Measurements from ENCODE around the gene PID1.
"Not testable (repeated sequence)": the region's sequence is repeated elsewhere in the genome, so short reads cannot be mapped to it uniquely, and the experiment has no call there.

Gene PID1

DNA sequence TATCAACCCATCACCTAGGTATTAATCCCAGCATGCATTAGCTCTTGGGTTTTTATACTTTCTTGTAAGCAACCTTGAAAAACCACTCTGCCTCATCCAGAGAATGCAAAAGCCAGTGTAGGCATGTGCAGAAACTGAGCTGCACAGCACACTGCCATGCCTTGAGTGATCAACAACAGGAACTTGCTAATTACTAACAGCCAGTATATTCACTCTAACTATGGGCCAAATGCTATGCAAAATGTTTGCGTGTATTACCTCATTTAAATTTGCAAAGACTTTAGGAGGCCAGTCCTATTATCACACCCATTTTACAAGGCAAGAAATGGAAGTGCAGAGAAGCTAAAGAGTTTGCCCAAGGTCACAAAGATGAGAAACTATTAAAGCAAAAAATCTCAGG is 169.8 kb downstream of the PID1 start:
- no peak for DNase-seq

DNA sequence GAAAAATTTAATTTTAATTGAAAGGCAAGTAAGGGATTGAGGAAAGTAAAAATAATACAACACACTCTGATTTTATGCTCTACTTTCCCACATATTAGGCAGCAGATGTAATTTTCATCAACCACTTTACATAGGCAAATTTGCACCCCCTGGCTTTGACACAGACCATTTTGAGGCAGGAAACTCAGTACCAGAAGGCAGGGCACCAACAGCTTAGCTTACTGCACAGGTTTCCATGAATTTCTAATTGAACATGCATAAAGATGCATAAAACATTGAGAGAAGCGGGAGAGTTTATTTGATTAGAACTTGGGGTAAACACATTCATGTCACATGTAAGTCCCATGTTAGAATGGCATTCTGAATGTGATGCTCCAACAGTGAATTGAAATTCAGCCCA is 171.9 kb downstream of the PID1 start:
- DNase-seq: no peak

- no peak for DNase-seq
These were observed 172.3 kb downstream of the PID1 start for GRCh38 chr2:229098801-229099200.

GRCh38 chr2:229096409-229097066 is 174.5 kb downstream of the PID1 start:
- no peak for DNase-seq

DNA sequence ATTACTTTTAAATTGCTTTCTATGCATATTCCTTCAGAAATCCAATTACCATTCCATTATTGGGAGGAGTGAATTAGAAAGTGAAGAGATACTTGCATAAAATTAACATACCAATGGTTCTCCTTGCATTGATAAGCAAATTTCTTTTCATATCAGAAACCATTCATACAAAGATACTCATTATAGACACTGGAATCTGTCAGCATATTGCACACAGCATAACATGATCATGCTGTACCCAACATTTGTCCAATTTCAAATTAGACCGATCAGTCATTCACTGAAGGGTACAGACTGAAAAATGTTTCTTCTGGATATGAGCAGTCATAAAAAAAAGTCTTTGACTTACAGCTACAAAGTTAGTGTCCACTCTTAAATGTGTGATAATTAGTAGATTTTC is 175.6 kb downstream of the PID1 start:
- no peak for DNase-seq

GRCh38 chr2:229090225-229090624 is 180.9 kb downstream of the PID1 start:
- DNase-seq: no peak

DNA sequence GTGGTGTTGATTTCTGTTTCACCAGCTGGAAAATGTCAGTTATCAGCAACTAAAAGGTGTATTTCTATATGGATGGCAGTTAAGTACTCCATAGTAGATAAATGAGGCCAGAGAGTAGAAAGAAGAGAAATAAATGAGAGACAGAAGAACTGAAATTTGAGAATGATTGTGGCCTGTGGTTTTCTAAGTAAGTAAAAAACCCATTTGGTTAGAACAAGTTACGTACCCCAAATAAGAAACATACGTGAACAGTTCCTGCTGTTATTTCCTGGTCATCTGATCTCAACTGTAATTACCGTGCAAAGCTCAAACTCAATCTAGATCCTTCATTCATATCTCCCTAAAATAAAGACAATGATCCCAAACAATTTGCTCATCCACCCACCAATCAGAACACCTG is 181.3 kb downstream of the PID1 start:
- no peak for DNase-seq

DNA sequence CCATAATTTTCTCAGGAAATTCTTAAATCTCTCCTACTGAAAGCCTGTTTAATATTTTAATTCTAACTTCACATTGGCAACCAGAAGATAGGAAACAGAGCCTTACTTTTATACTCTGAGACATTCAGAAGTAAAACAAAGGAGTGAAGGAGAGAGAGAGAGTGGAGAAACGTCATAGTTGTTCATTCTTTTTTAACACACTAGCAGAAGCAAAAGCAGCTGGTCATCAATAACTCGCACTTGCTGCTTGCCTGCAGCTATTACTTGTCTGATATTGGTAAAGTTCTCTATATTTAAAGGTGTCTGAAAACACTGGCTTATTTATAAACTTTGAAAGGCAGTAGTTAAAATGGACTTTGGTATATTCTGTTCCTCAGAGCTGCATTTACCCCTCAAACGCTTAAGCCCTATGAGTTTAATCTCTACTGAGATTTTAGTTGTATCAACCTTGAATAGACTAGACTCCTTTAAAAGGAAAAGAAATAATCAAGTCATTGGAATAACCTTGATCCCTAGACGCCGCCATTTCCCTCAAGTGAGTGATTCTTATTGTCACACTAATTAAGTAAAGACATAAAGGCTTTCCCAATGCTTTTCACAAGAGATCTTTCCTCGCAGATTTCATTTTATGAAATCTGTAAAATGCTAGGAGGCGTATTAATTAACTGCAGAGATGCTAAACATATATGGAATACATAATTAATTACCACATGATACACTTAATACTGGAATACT is 182.0 kb downstream of the PID1 start:
- DNase-seq: no peak

- no peak for DNase-seq
These were observed 182.6 kb downstream of the PID1 start for GRCh38 chr2:229088517-229088913.

GRCh38 chr2:229087843-229088516 is 183.1 kb downstream of the PID1 start:
- DNase-seq: no peak

DNA sequence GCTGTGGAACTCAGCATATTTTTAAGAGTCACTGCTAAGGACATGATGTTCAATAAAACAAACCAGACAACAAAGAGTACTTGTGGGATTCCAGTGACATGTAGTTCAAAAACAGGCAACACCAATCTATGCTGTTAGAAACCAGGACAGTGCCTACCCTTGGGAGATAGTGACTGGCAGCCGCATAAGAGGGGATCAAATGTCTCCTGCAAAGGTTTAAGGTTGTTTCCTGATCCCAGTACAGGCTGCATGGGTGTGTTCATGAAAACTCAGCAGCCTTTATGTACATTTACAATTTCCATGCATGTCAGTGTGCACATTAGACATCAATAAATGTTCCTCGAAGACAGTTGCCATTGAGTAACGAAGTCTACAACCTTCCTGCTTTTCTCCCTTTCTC is 183.8 kb downstream of the PID1 start:
- DNase-seq: no peak

DNA sequence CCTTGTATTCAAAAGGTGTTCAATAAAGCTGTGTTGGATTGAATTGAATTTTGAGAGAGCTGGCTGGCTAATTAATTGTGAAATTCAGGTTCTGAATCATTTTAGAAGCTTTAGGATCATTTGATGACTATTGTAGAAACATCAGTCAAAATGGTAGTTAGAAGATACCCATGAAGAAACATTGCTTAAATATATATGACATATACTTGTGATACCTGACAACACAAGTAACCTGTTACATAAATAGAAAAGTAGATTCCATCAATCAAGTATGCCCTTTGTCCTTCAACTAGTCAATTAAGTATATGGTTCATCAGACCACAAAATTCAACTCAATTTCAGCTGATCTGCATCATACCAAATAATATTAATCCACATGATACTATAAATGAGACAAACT is 185.6 kb downstream of the PID1 start:
- DNase-seq: no peak

GRCh38 chr2:229084447-229084846 is 186.6 kb downstream of the PID1 start:
- DNase-seq: no peak

GRCh38 chr2:229083606-229084340 is 187.3 kb downstream of the PID1 start:
- DNase-seq: no peak

DNA sequence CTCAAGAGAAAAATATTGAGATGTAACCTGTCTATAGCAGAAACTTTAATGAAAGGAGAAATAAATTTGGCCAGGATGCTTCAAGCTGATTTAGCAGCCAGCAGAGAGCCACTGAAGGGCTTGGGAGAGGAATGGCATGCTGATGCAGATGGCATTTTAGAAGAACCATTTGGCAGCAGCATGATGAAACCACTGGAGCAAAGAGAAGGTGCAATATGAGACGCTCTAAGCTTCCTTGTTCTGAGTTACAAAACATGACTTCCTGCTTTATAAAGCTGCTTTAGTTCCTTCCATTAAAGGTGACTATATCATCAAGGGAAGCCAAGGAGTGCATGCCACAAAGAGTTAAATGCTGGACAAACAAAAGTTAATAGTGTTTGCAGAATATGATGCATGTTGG is 189.7 kb downstream of the PID1 start:
- DNase-seq: no peak

- no peak for DNase-seq
These were observed 190.9 kb downstream of the PID1 start for GRCh38 chr2:229080172-229080571.

- DNase-seq: not testable (repeated sequence)
These were observed 194.2 kb downstream of the PID1 start for GRCh38 chr2:229076886-229077285.

- no peak for DNase-seq
These were observed 197.2 kb downstream of the PID1 start for GRCh38 chr2:229073935-229074334.

- no peak for DNase-seq
These were observed 199.7 kb downstream of the PID1 start for GRCh38 chr2:229071292-229071976.

DNA sequence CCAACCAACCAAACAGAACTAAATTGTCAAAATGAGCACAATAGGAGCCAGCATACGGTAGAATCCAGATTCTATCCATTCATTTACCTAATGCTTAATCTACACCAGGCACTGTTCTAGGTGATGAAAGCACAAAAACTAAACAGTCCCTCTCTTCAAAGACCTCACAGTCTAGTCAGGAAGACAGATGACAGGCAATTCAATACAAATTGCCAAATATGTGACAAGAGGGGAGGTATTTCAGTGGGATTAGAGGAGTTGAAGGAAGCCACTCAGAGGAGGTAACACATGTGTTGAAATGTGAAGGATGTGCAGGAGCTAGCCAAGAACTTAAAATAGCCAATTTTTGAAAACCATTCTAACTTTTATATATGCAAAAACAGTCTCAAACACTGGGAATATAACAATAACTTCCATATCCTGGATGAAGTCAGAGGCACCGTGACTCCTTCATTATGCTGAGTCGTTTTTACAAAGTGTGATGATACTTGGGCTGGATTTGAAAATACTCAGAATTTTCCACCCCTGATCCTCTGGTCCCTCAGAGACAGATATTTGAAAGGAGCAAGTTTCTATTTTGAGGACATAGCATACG is 204.9 kb downstream of the PID1 start:
- no peak for DNase-seq

- no peak for DNase-seq
These were observed 206.3 kb downstream of the PID1 start for GRCh38 chr2:229064749-229065148.

- no peak for DNase-seq
These were observed 210.9 kb downstream of the PID1 start for GRCh38 chr2:229060147-229060546.

Data from activated CD4-positive, CD25-positive, alpha-beta regulatory T cell treated with anti-CD3 and anti-CD28 coated beads, Interleukin-2, amount 50 U/mL, for 72 hours (primary cell).